GM18868 (cell line): ENCODE measurements around the gene CACNA1D.

ENCODE experiments used
- ATAC-seq: cut with Tn5 transposase; IDR thresholded peaks from one replicate; pipeline ENCODE4 v1.9.1; 2021; ENCODE audit warnings: mild to moderate bottlenecking, moderate library complexity; ENCODE audit not compliant: unreplicated experiment

CACNA1D gene

DNA sequence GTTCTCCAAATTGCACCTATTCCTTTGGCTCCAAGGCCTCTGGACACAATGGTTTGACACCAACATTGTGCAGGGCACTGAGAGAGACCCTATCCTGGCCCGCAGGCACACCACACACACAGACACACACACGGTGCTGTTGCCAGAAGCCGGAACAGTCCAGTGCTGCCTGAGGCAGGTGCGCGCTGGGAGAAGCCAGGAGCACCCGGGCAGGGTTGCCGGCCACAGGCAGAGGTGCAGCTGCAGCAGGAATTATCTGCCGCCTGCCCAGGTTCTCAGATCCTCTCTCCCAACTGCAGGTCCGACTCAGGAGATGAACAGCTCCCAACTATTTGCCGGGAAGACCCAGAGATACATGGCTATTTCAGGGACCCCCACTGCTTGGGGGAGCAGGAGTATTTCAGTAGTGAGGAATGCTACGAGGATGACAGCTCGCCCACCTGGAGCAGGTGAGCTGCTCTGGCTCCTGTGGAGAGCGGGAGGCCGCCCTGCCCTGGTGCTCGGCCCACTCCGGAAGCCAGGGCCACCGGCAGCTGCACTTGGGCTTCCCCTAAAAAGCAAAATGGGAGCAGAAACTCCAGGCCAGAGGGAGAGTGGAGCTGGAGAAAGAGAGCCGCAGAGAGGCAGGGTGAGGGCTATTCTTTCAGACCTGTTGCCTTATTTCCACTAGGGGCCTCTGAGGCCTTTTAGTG lies 308.9 kb downstream of the CACNA1D start:
- ATAC-seq: no peak

DNA sequence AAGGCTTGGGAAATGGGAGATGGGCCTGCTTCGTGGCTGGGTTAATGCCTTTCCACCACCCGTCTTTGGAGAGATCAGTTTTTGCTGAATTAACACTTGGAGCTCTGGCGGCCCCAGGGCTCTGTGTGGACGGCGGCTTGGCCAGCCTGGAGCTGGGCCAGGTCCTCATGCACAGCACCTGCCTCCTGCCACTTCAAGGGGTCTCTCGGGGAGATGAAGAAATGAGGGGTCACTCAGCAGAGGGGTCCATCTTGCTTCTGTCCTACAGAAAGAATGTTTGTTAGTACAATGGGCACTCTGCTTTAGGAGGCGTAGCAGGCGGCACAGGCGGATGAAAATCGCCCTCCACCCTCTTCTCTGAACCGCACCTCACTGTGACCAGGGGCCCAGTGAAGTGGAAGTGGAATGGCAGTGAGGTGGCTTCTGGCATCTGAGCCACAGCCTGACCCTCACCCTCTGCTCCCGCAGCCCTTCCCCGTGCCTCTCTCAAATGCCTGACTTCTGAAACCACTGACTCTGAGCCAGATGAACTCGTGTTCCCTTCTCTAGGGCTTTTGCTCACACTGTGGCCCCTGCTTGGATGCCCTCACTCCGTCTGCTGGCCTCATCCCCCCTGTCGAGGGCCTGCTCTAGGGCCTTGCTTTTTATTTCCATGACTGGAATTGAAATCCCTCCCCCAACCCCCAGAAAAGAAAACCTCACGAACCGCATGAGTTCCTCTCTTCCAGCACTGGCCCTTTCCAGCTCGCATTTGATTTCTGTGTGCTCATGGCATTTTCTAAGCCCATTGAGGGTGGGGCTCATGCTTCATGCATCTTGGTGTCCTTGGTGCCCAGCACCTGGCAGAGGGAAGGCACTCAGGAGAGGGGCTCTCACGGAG lies 309.6 kb downstream of the CACNA1D start:
- no peak for ATAC-seq

DNA sequence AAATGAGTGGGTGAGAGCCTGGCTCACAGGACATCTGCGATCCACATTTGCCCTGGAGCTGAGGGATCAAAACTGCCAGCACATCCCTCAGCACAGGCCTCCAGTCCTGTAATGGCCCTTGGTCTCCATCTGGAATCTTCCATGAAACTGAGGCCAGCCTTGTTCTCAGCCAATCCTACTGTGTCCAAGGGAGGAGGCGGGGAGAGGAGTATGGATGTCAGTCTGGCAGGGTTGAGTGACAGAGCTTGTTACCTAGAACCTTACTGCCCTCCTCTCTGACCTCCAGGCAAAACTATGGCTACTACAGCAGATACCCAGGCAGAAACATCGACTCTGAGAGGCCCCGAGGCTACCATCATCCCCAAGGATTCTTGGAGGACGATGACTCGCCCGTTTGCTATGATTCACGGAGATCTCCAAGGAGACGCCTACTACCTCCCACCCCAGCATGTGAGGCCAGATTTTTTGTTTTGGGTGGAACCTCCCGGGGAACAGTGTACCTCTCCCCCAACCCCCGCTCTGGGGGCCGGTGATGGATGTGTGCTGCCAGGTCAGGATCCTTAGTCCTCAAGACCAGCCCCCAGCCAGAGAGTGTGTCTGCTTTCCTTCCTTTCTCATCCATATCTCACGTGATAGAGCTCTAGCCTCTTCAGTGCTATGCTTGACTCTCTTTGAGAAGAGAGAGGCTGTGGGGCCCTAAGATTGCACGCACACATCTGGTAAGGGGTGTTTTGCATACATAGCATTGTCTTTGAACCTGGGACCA lies 310.5 kb downstream of the CACNA1D start:
- peak; percentile 83 for ATAC-seq

DNA sequence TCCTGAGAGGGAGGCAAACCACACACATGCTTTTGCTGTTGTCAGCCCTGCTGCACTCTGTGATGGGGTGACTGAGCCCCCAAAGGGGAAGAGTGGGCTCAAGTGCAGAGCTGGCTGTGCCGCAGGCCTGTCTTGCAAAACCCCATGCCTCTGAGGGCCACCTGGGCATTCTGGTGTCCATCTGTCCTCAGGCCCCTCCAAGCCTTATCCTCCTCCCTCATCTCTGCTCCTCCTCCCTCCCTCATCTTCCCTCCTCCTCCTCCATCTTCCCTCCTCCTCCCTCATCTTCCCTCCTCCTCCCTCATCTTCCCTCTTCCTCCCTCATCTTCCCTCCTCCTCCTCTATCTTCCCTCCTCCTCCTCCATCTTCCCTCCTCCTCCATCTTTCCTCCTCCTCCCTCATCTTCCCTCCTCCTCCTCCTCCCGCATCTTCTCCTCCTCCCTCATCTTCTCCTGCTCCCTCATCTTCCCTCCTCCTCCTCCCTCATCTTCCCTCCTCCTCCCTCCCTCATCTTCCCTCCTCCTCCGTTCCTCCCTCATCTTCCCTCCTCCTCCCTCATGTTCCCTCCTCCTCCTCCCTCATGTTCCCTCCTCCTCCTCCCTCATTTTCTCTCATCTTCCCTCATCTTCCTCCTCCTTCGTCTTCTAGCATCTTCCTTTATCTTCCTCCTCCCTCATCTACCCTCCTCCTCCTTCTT lies 311.2 kb downstream of the CACNA1D start:
- no peak for ATAC-seq

DNA sequence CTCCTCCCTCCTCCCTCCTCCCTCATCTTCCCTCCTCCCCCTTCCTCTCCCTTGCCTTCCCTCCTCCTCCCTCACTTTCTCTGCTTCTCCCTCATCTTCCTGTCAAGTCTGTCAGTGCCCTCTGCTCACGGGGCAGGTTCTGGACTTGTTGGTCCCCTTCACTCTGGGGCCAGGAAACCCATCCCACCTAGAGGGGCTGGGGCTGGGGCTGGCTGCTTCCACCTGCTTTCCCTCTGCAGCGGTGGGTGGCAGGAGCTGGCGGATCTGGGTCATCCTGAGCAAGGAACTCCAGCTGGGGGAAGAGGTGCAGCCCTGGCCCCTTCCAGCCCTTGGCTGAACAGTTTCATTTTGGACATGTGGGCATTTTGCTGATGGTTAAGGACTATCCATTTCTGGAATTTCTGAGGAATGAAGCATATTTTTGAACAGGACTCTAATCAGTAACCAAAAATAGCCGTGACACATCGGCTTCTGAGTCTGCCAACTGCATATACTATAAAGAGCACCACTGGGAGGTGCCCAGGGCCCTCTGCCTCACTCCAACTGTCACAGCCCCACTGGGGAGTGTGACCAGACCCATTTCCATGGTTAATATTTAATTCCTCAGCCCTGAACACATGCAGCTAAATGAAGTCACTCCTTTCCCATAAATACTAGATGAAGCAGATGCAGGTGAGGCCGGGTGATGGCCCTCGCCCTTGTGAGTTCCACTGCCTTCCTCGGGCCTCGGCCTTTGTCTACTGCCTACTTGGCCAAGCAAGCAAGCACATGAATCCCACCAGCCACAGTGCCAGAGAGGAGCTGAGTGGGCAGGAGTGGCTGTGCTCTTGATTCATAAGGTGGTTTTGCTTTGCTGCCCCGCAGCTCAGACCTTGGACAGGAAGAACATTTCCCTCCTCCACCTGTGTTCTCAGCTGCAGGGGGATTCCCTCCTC lies 312.0 kb downstream of the CACNA1D start:
- peak; percentile 51 for ATAC-seq

DNA sequence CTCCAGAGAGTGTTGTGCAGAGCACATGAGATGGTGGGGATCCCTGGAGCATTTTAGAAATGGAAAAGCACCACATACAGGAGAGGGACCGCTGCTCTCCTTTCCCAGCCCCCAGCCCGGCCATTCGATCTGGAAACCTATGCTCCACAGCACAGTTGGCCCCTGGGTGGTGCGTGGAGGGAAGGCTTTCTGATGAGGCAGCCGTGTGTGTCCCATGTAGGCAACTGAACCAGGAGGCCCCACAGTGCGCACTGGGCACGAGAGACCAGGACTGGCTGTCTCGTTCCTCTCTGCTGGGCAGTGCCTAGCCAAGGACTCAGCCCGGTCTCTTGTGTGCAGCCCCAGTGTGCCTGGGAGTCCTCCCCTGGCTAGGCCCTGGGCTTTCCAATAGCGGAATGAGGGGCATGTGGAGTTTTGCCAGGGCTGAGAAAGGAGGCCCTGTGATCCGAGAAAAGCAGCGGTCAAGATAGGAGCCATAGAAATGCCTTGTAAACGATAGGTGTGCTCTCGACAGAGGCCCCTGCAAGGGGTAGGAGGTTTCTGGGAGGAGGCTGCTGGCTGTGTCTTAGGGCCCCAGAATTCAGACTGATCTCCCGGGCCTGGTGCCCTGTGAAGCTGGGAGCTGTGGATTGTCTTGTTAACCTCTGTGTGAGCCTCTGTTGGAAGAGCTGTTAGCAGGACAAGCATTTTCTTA lies 312.9 kb downstream of the CACNA1D start:
- ATAC-seq: peak; percentile 15

DNA sequence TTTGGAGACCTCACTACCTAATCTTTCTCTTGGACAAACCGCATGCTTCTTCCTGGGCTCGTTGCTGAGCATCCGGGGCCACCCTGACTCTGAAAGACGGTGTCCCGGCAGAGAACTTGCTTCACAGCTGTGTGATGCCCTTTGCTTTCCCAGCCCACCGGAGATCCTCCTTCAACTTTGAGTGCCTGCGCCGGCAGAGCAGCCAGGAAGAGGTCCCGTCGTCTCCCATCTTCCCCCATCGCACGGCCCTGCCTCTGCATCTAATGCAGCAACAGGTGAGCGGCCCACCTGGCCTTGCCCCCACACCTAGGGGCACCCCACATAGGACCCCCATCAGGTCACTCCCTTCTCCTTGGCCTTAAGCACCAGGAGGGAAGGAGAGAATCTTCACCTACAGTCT lies 314.1 kb downstream of the CACNA1D start:
- no peak for ATAC-seq

DNA sequence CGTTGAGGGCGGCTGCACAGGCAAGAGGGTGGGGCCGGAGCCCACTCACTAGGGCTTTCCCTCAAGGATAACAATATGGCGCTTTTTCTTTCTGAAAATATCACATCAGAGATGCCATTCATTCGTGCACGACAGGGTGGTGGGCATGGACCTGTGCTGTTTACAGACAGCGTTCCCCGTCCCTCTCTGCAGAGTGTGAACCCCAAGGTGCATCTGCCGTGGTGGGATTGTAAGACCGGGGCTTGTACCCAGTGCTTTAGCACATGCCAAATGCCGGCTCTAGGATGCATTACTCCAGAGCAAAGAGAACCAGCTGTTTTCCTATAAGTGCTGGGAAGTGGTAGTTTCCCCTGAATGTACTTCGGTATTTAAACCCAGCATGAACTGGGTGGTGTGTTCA lies 314.9 kb downstream of the CACNA1D start:
- no peak for ATAC-seq

DNA sequence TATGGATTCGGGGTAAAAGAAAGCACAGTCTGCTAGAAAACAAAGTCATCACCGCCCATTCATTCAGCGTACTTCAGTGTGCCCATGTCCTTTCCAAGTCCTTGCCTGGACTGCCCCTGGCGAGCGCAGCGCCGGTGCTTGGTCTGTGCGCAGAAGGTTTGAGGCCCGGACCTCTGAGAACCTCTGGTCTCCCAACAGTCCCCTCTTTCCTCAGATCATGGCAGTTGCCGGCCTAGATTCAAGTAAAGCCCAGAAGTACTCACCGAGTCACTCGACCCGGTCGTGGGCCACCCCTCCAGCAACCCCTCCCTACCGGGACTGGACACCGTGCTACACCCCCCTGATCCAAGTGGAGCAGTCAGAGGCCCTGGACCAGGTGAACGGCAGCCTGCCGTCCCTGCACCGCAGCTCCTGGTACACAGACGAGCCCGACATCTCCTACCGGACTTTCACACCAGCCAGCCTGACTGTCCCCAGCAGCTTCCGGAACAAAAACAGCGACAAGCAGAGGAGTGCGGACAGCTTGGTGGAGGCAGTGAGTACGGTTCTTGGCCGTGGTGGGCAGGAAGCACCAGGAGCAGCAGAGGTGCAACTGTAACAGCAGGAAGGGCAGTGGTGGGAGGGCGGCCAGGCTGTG lies 315.5 kb downstream of the CACNA1D start:
- ATAC-seq: no peak

DNA sequence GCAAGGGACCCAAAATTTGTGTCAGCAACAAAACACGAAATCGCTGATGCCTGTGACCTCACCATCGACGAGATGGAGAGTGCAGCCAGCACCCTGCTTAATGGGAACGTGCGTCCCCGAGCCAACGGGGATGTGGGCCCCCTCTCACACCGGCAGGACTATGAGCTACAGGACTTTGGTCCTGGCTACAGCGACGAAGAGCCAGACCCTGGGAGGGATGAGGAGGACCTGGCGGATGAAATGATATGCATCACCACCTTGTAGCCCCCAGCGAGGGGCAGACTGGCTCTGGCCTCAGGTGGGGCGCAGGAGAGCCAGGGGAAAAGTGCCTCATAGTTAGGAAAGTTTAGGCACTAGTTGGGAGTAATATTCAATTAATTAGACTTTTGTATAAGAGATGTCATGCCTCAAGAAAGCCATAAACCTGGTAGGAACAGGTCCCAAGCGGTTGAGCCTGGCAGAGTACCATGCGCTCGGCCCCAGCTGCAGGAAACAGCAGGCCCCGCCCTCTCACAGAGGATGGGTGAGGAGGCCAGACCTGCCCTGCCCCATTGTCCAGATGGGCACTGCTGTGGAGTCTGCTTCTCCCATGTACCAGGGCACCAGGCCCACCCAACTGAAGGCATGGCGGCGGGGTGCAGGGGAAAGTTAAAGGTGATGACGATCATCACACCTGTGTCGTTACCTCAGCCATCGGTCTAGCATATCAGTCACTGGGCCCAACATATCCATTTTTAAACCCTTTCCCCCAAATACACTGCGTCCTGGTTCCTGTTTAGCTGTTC lies 316.9 kb downstream of the CACNA1D start:
- no peak for ATAC-seq

DNA sequence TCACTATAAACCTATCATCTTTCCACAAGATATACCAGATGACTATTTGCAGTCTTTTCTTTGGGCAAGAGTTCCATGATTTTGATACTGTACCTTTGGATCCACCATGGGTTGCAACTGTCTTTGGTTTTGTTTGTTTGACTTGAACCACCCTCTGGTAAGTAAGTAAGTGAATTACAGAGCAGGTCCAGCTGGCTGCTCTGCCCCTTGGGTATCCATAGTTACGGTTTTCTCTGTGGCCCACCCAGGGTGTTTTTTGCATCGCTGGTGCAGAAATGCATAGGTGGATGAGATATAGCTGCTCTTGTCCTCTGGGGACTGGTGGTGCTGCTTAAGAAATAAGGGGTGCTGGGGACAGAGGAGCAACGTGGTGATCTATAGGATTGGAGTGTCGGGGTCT lies 318.0 kb downstream of the CACNA1D start:
- no peak for ATAC-seq

DNA sequence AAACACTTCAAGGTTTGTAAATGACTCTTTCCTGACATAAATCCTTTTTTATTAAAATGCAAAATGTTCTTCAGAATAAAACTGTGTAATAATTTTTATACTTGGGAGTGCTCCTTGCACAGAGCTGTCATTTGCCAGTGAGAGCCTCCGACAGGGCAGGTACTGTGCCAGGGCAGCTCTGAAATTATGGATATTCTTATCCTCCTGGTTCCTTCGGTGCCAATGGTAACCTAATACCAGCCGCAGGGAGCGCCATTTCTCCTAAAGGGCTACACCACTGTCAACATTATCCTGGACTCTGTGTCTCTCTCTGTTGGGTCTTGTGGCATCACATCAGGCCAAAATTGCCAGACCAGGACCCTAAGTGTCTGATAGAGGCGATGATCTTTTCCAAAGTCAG lies 318.8 kb downstream of the CACNA1D start:
- ATAC-seq: no peak

DNA sequence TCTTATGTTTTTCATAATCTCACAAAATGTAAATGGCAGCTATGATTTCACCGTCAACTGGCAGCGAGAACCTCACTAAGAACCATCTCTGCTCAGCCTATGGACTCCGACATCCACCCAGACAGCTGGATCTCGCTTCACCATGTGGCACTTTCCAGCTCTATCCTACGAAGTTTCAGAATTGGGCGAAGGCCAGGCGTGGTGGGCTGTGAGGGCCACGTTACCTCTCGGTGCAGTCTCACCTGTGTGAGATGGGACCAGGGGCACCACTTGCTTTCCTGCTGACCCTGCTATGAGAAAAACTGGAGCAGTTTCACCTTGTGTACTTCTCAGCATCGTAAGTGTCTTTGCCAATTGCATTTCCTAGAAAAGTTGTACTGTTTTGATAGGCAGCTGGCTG lies 319.5 kb downstream of the CACNA1D start:
- ATAC-seq: no peak

DNA sequence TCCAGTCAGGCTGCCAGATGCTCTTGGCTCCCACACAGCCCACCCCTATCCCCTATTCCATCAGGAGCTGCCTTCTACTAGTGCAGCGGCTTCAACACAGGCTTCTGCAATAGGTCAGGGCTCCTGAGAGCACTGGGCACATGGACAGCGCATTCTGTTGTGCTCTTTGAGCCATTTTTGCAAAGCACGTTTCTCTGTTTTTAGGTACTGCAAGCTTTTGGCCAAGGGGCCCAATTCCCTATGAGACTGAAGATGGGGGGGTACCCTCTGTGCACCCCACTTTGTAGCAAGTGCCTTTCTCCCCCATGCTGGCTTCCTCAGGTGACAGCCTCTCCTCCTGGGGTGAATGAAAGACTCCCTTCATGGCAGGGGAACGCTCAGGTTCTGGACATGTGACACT lies 320.7 kb downstream of the CACNA1D start:
- ATAC-seq: no peak

DNA sequence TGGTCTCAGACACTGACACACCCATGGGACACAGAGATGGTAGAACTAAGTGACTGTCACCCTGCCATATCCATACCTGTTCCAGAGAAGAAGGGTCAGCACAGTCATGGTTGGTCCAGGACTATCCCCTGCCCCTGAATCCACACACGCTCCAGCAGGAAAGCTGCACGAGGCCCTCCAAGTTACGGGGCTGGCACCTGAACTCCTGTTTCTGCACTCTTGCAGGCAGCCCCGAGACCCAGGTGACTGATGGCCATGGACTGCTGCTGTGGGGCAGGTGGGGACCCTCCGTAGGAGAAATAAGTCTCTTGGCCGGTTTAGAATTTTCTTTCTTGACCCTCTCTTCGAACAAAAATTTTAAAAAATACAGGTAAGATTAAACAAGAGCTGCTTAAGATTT lies 321.2 kb downstream of the CACNA1D start:
- ATAC-seq: no peak

DNA sequence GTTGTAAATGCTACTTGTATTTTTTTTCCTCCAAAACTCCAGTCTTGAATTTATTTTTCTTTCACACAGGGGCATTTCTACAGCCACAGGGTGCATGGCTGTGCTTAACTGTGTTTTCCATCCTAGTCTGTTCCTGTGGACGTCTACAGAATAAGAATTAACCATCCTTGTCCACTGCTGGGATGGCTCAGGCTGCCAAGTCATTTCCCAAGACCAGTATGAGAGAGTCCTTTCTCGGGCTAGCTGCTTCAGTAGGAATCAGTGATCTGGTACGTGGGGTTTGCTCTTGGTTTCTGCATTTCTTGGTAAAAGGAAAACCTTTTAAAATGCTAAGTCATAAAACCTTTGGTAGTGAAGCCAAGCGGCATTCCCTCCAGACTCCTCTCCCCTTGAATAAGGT lies 322.0 kb downstream of the CACNA1D start:
- ATAC-seq: no peak

DNA sequence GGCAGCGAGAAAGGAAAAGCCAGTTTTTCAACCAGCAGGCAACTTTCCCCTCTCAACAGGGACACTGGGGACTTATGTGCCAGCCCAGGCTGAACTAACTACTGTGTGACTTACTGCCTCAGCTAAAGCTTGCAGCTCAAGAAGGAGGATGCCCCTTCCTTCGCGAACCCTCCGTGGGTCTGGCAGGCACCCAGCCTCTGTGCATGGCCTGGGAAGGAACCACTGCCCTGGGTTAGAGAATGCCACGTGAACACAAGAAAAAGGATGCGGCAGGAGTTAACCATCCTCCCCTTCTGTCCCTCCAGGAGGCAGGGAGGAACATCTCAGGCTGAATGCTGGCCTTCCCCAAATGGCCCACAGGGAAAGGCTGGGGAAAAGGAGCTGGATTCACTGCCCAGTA lies 322.8 kb downstream of the CACNA1D start:
- no peak for ATAC-seq

DNA sequence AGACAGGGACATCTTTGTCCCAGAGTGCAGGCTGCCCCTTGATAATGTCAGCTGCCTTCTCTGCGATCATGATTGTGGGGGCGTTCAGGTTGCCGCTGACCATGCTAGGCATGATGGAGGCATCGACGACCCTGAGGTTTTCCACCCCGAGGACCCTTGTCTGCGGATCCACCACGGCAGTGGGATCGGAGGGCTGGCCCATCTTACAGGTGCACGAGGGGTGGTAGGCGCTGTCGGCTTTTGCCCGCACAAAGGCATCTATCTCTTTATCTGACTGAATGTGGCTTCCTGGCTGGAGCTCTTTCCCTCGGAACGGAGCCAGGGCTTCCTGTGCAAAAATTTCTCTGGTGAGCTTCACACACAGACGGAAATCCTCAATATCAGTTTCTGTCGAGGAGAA lies 323.4 kb downstream of the CACNA1D start:
- no peak for ATAC-seq
